SK-N-SH (cell line): ENCODE measurements around the gene KPTN. TPM values are rescaled to one million over a fixed set of nuclear protein-coding genes. Genes with fewer than 3 reads are reported as not detected.

Experiments used
- CTCF ChIA-PET: fragments of 300-600, 350-600 bp; formaldehyde crosslinking; extraction: SDS; loops from one replicate; lab custom pipeline; 2021; lab: Yijun Ruan, JAX
- POLR2A ChIA-PET: fragments of 350-600 bp; sonication (Branson Sonifier 250); formaldehyde crosslinking; extraction: SDS; loops from one replicate; lab custom pipeline; 2020; ENCODE audit warnings: antibody characterized with exemption, inconsistent platforms; lab: Yijun Ruan, JAX
- DNase-seq: peaks from one replicate; pipeline ENCODE4 v3.0.0; 2012
- H2AFZ ChIP-seq: fragments of 200-600 bp; sonication (generic); 2 replicates; pipeline ENCODE4 v1.8.1; 2016; ENCODE audit warnings: antibody characterized with exemption, mild to moderate bottlenecking, low read depth
- H3F3A ChIP-seq: fragments of 200-600 bp; sonication (generic); replicated peaks from 2 replicates; pipeline ENCODE3; 2016; ENCODE audit warnings: antibody characterized with exemption, mild to moderate bottlenecking; ENCODE audit not compliant: insufficient read depth
- H3K27ac ChIP-seq, 2 experiments: fragments of 200-500 bp in 1 of 2; fragments of 200-600 bp in 1 of 2; sonication (Bioruptor generic) in 1 of 2; sonication (generic), shearing (Covaris generic) in 1 of 2; 2 replicates each; pipeline versions ENCODE4 v1.5.1 to v1.6.1; 2014 to 2016; ENCODE audit warnings: low read depth in 2 of 2, inconsistent platforms in 1 of 2, low read length in 1 of 2, mild to moderate bottlenecking in 1 of 2, mixed read lengths in 1 of 2
- H3K27me3 ChIP-seq: fragments of 200-600 bp; sonication (generic), shearing (Covaris generic); 2 replicates; pipeline ENCODE4 v1.6.1; 2016; ENCODE audit warnings: mixed run types; ENCODE audit not compliant: insufficient read depth
- H3K36me3 ChIP-seq, 2 experiments: fragments of 200-500 bp in 1 of 2; fragments of 200-600 bp in 1 of 2; sonication (Bioruptor generic) in 1 of 2; sonication (generic) in 1 of 2; replicated peaks in 1 of 2; 2 replicates each; pipeline versions ENCODE3 to v1.5.1; 2014 to 2016; ENCODE audit warnings: low read length in 1 of 2, mild to moderate bottlenecking in 1 of 2; ENCODE audit not compliant: insufficient read depth in 2 of 2, control insufficient read depth in 1 of 2
- H3K4me1 ChIP-seq, 2 experiments: fragments of 200-500 bp in 1 of 2; fragments of 200-600 bp in 1 of 2; sonication (Bioruptor generic) in 1 of 2; sonication (generic), shearing (Covaris generic) in 1 of 2; 2 replicates each; pipeline versions ENCODE4 v1.5.1 to v1.6.1; 2014 to 2016; ENCODE audit warnings: low read depth in 1 of 2, low read length in 1 of 2, mixed run types in 1 of 2; ENCODE audit not compliant: insufficient read depth in 2 of 2, control insufficient read depth in 1 of 2
- H3K4me2 ChIP-seq: fragments of 200-600 bp; sonication (generic), shearing (Covaris generic); 2 replicates; pipeline ENCODE4 v1.6.1; 2017; ENCODE audit warnings: mixed run types
- H3K4me3 ChIP-seq, 2 experiments: fragments of 200-500 bp in 1 of 2; fragments of 200-600 bp in 1 of 2; sonication (Bioruptor generic) in 1 of 2; sonication (generic), shearing (Covaris generic) in 1 of 2; 2 replicates each; pipeline versions ENCODE4 v1.5.1 to v1.8.1; 2014 to 2016; ENCODE audit warnings: low read depth in 2 of 2, inconsistent platforms in 1 of 2, low read length in 1 of 2, mild to moderate bottlenecking in 1 of 2, mixed read lengths in 1 of 2, moderate library complexity in 1 of 2
- H3K79me2 ChIP-seq: fragments of 200-600 bp; sonication (generic); 2 replicates; pipeline ENCODE4 v1.8.1; 2017; ENCODE audit warnings: mild to moderate bottlenecking; ENCODE audit not compliant: insufficient read depth
- H3K9ac ChIP-seq: fragments of 200-600 bp; sonication (generic); 2 replicates; pipeline ENCODE4 v1.6.1; 2017; ENCODE audit warnings: mixed run types
- H3K9me2 ChIP-seq: fragments of 200-600 bp; sonication (generic); 2 replicates; pipeline ENCODE4 v1.6.1; 2017; ENCODE audit warnings: mixed run types
- H3K9me3 ChIP-seq: fragments of 200-600 bp; sonication (generic); 2 replicates; pipeline ENCODE4 v1.6.1; 2017; ENCODE audit warnings: mixed run types, mild to moderate bottlenecking, moderate library complexity
- H4K20me1 ChIP-seq: fragments of 200-600 bp; sonication (generic); 2 replicates; pipeline ENCODE4 v1.6.1; 2017; ENCODE audit warnings: mild to moderate bottlenecking, mixed run types; ENCODE audit not compliant: insufficient read depth
- ELF1 ChIP-seq: IDR thresholded peaks from 2 replicates; pipeline ENCODE4 v1.4.0; 2012
- FOSL2 ChIP-seq: IDR thresholded peaks from 2 replicates; pipeline ENCODE4 v1.4.0; 2012; ENCODE audit warnings: low read depth, mild to moderate bottlenecking, moderate library complexity, borderline replicate concordance
- FOXJ3 ChIP-seq: sonication (generic); formaldehyde crosslinking; IDR thresholded peaks from 2 replicates; pipeline ENCODE4 v1.5.1; 2020; ENCODE audit warnings: mild to moderate bottlenecking, missing genetic modification reagents
- GABPA ChIP-seq: IDR thresholded peaks from 2 replicates; pipeline ENCODE4 v1.4.0; 2012; ENCODE audit warnings: low read depth, mild to moderate bottlenecking
- GATA2 ChIP-seq: sonication (generic); formaldehyde crosslinking; IDR thresholded peaks from 2 replicates; pipeline ENCODE4 v1.5.0; 2020; ENCODE audit warnings: mild to moderate bottlenecking, missing genetic modification reagents
- JUND ChIP-seq: IDR thresholded peaks from 2 replicates; pipeline ENCODE4 v1.4.0; 2012
- MXI1 ChIP-seq: IDR thresholded peaks from 2 replicates; pipeline ENCODE4 v1.6.1; 2012; ENCODE audit warnings: mild to moderate bottlenecking, low read depth, low read length, improper control_type of control experiment
- NFIC ChIP-seq: IDR thresholded peaks from 2 replicates; pipeline ENCODE4 v1.4.0; 2012; ENCODE audit warnings: borderline replicate concordance
- NRF1 ChIP-seq: IDR thresholded peaks from 2 replicates; pipeline ENCODE4 v1.6.1; 2012; ENCODE audit warnings: low read depth, mild to moderate bottlenecking, low read length
- POLR2AphosphoS5 ChIP-seq: IDR thresholded peaks from 2 replicates; pipeline ENCODE4 v1.6.1; 2012; ENCODE audit warnings: low read depth, low read length
- RAD21 ChIP-seq: IDR thresholded peaks from 2 replicates; pipeline ENCODE4 v1.6.1; 2012; ENCODE audit warnings: mild to moderate bottlenecking, low read length
- RCOR1 ChIP-seq: fragments of 150-350 bp; IDR thresholded peaks from 2 replicates; pipeline ENCODE4 v1.6.1; 2017; ENCODE audit warnings: antibody characterized with exemption, low read length
- TAF1 ChIP-seq: IDR thresholded peaks from 2 replicates; pipeline ENCODE4 v1.6.1; 2012; ENCODE audit warnings: low read depth, mild to moderate bottlenecking, low read length, moderate library complexity, borderline replicate concordance
- YY1 ChIP-seq: IDR thresholded peaks from 2 replicates; pipeline ENCODE4 v1.4.0; 2012; ENCODE audit warnings: low read depth, mild to moderate bottlenecking
- WGBS: methylation state at CpG from one replicate; pipeline ENCODE4 v1.1.6; 2017; ENCODE audit warnings: low lambda C conversion rate; 5-methylcytosine and 5-hydroxymethylcytosine counted together
- polyA plus RNA-seq, 3 experiments: library from polyadenylated mRNA; depleted of rRNA; stranded (reverse); fragments of >200 nt; gene quantifications; 2 replicates each; pipeline ENCODE4 v1.2.3, GENCODE V29; 2012
- TF ChIP-seq, protein P1 (sequence below): fragments of 200-600 bp; sonication (generic); IDR thresholded peaks from 2 replicates; pipeline ENCODE4 v1.6.1; 2017; ENCODE audit warnings: antibody characterized with exemption, mild to moderate bottlenecking, moderate library complexity
- TF ChIP-seq, protein P2 (sequence below): IDR thresholded peaks from 2 replicates; pipeline ENCODE4 v1.4.0; 2012; ENCODE audit warnings: low read depth
- TF ChIP-seq, protein P3 (sequence below): IDR thresholded peaks from 2 replicates; pipeline ENCODE4 v1.6.1; 2012; ENCODE audit warnings: mild to moderate bottlenecking, low read depth, low read length, moderate library complexity

KPTN gene
- polyA plus RNA-seq, 1 of the 3 experiments (the other 2 are of a cell fraction) = 15.8 TPM

DNA sequence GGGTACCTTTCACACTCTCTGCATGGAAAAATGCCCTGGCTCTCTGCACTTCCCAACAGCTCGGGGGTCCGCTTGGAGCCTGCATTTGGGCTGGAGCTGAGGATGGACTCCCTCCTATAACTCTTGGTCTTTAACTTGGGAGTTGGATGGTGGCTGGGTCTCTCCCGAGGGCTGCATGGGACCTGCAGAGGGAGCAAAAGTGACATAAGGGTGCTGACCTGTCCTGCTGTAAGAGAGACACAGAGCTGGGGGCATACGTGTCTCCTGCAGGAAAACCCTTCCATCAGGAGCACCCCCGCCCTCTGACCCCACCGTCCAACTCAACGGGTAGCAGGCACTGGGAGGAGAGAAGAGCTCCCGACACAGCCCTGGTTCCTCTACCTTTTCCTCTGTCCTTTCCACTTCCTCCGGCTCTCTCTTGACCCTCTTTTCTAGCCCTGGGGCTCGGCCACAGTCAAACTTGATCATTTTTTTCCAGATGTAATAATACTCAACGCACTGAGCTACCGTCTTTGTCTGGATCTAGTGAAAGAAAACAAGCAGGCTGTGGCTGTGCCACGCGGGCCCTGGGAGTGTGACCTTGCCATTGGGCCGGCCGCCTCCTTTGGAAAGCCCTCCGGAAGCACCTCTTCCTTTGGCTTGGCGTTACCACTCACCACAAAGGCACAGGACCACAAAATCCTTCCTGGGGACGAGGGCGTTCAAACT, 37.6 kb upstream of the KPTN start (continued):
- TF ChIP-seq TAF1 (no peak), FOXJ3 (CRISPR knock-in tag) (no peak), FOSL2 (no peak)
- TF ChIP-seq, protein P1, sequence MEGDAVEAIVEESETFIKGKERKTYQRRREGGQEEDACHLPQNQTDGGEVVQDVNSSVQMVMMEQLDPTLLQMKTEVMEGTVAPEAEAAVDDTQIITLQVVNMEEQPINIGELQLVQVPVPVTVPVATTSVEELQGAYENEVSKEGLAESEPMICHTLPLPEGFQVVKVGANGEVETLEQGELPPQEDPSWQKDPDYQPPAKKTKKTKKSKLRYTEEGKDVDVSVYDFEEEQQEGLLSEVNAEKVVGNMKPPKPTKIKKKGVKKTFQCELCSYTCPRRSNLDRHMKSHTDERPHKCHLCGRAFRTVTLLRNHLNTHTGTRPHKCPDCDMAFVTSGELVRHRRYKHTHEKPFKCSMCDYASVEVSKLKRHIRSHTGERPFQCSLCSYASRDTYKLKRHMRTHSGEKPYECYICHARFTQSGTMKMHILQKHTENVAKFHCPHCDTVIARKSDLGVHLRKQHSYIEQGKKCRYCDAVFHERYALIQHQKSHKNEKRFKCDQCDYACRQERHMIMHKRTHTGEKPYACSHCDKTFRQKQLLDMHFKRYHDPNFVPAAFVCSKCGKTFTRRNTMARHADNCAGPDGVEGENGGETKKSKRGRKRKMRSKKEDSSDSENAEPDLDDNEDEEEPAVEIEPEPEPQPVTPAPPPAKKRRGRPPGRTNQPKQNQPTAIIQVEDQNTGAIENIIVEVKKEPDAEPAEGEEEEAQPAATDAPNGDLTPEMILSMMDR = no peak

DNA sequence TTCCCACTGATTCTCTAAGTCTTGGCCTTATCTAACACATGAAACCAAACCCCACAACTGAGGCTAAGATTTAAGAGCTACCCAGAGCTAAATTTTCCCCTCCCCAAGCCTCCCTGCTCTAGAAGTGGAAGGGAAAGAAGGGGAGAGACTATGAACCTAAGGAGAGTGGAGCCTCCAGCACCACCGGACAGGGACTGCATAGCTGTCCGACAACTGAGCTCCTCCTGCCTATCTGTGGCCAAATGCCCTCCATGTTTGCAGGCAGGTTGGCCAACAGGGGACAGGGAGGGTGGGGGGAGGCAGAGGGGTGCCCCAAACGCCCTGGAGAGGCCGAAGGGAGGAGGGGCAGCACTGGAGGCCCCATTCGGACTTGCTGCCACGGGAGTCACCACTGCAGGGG, 36.8 kb upstream of the KPTN start:
- POLR2A ChIA-PET = no interaction called here
- no peaks in the 10 kb centered on the region for H3K9me2 ChIP-seq
- TF ChIP-seq, protein P2, sequence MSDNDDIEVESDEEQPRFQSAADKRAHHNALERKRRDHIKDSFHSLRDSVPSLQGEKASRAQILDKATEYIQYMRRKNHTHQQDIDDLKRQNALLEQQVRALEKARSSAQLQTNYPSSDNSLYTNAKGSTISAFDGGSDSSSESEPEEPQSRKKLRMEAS = no peak
- TF ChIP-seq POLR2AphosphoS5 (no peak), NRF1 (no peak), MXI1 (no peak), TAF1 (no peak), JUND (no peak), ELF1 (no peak)
- no peak overlapping the region for H3K4me2 ChIP-seq
- H3K4me3 ChIP-seq = no peak overlapping the region
- H3K4me1 ChIP-seq = peaks cover 0 to 3% of the 10 kb centered on the region in 2 experiments; a peak in 1 of 4 replicates
- H2AFZ ChIP-seq = no peak overlapping the region
- no peak for DNase-seq
- 70% methylated on average over 5 of the region's 6 CpGs for WGBS
- no peak overlapping the region for H3K9ac ChIP-seq
- H3K79me2 ChIP-seq = no peaks in the 10 kb centered on the region
- H3F3A ChIP-seq = no peaks in the 10 kb centered on the region
- CTCF ChIA-PET = interaction anchor here (0.8 to 9.2 kb wide), 7 partner anchors 25 to 186 kb away, joined by 3 to 81 read pairs (median 3); partner anchors contain the start of gene KPTN
- no peak overlapping the region for H3K27ac ChIP-seq
- no peaks in the 10 kb centered on the region for H3K36me3 ChIP-seq
- no peaks in the 10 kb centered on the region for H3K9me3 ChIP-seq
- H3K27me3 ChIP-seq = no peaks in the 10 kb centered on the region
- H4K20me1 ChIP-seq = no peaks in the 10 kb centered on the region

DNA sequence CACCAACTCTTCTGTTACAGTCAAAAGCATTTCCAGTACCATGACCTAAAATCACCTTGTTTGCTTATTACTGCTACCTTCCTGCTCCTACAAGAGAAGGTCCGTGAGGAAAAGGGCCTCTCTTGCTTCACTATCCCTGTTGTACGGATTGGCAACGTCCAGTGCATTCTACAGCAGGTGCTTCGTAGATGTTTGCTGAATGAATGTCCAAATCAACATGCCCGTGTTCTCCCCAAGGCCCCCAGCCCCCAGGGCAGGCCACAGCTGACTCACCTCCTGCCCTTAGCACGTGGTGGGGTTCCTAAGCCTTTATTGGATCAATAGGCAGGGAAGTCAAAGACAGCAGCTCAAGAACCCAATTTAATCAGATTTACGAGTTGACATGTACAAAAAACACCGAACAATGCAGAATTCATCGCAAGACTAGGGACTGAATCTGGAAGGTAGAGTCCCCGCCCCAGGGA, 36.4 kb upstream of the KPTN start:
- H3K9me2 ChIP-seq = no peaks in the 10 kb centered on the region
- no peak overlapping the region for H2AFZ ChIP-seq
- ChIA-PET CTCF (interaction anchor here (1.0 to 9.2 kb wide), 3 partner anchors 29 to 178 kb away, joined by 3 to 81 read pairs (median 4); no protein-coding TSS in a partner anchor), POLR2A (no interaction called here)
- H3K4me2 ChIP-seq = no peak overlapping the region
- H3F3A ChIP-seq = no peaks in the 10 kb centered on the region
- H3K79me2 ChIP-seq = no peaks in the 10 kb centered on the region
- H3K9me3 ChIP-seq = no peaks in the 10 kb centered on the region
- no peak overlapping the region for H3K27ac ChIP-seq
- H3K4me1 ChIP-seq = peaks cover 0 to 3% of the 10 kb centered on the region in 2 experiments; a peak in 1 of 4 replicates
- TF ChIP-seq RCOR1 (no peak), RAD21 (no peak), GABPA (no peak), FOXJ3 (CRISPR knock-in tag) (no peak), GATA2 (CRISPR knock-in tag) (no peak), MXI1 (no peak), FOSL2 (no peak), YY1 (no peak), NFIC (no peak)
- TF ChIP-seq, protein P3, sequence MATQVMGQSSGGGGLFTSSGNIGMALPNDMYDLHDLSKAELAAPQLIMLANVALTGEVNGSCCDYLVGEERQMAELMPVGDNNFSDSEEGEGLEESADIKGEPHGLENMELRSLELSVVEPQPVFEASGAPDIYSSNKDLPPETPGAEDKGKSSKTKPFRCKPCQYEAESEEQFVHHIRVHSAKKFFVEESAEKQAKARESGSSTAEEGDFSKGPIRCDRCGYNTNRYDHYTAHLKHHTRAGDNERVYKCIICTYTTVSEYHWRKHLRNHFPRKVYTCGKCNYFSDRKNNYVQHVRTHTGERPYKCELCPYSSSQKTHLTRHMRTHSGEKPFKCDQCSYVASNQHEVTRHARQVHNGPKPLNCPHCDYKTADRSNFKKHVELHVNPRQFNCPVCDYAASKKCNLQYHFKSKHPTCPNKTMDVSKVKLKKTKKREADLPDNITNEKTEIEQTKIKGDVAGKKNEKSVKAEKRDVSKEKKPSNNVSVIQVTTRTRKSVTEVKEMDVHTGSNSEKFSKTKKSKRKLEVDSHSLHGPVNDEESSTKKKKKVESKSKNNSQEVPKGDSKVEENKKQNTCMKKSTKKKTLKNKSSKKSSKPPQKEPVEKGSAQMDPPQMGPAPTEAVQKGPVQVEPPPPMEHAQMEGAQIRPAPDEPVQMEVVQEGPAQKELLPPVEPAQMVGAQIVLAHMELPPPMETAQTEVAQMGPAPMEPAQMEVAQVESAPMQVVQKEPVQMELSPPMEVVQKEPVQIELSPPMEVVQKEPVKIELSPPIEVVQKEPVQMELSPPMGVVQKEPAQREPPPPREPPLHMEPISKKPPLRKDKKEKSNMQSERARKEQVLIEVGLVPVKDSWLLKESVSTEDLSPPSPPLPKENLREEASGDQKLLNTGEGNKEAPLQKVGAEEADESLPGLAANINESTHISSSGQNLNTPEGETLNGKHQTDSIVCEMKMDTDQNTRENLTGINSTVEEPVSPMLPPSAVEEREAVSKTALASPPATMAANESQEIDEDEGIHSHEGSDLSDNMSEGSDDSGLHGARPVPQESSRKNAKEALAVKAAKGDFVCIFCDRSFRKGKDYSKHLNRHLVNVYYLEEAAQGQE = no peak
- TF ChIP-seq, protein P2 = no peak
- no peaks in the 10 kb centered on the region for H3K36me3 ChIP-seq
- no peak for DNase-seq
- 70% methylated on average over 10 of the region's 10 CpGs for WGBS
- H3K4me3 ChIP-seq = no peak overlapping the region
- H3K9ac ChIP-seq = no peak overlapping the region
- no peaks in the 10 kb centered on the region for H4K20me1 ChIP-seq
- H3K27me3 ChIP-seq = no peaks in the 10 kb centered on the region
